Right kidney (tissue), 9 donors: ENCODE results near the gene CYP8B1.

Source experiments
- DNase-seq: peaks from one replicate; pipeline ENCODE4 v3.0.0-alpha.2; 2016
- long read RNA-seq, 8 donors: transcript quantifications; one replicate each; lab custom pipeline, GENCODE V29; 2026

Gene CYP8B1
- long read RNA-seq, donor 1: 0 reads
- long read RNA-seq, donor 2: 0 reads
- long read RNA-seq, donor 3: 0 reads
- long read RNA-seq, donor 4, partial matches to known transcripts: 0 of 3 reads
- long read RNA-seq, donor 4, other reads (novel, unspliced or antisense): 0 of 3 reads
- long read RNA-seq, donor 5: 0 reads
- long read RNA-seq, donor 6, partial matches to known transcripts: 0 of 1 reads
- long read RNA-seq, donor 6, other reads (novel, unspliced or antisense): 0 of 1 reads
- long read RNA-seq, donor 7, partial matches to known transcripts: 0 of 2 reads
- long read RNA-seq, donor 7, other reads (novel, unspliced or antisense): 0 of 2 reads
- long read RNA-seq, donor 8: 0 reads

- no peak for DNase-seq
These were observed at the start of gene CYP8B1 for GRCh38 chr3:42875325-42876151. Gene CYP8B1 (minus strand): TSS chr3:42875879. CDS start chr3:42875816, 63 bp downstream.

- no peak for DNase-seq
These were observed 47.9 kb upstream of the CYP8B1 start for GRCh38 chr3:42923606-42924005.

- no peak for DNase-seq
These were observed 39.3 kb upstream of the CYP8B1 start for GRCh38 chr3:42914771-42915515.

GRCh38 chr3:42911551-42911950, 35.9 kb upstream of the CYP8B1 start:
- no peak for DNase-seq

- no peak for DNase-seq
These were observed 33.0 kb upstream of the CYP8B1 start for GRCh38 chr3:42908675-42909074.

GRCh38 chr3:42906848-42907183, 31.1 kb upstream of the CYP8B1 start:
- no peak for DNase-seq

GRCh38 chr3:42906070-42906847, 30.6 kb upstream of the CYP8B1 start, which contains the start of gene ZNF662:
Gene ZNF662 (plus strand): TSS chr3:42906142. CDS start chr3:42908115, 1,973 bp downstream.
- peak; percentile 89 for DNase-seq

GRCh38 chr3:42905740-42906069, 30.0 kb upstream of the CYP8B1 start:
- DNase-seq: no peak

- DNase-seq: no peak
These were observed 28.4 kb upstream of the CYP8B1 start for GRCh38 chr3:42904076-42904475.

GRCh38 chr3:42902257-42902656, 26.6 kb upstream of the CYP8B1 start:
- no peak for DNase-seq

- DNase-seq: no peak
These were observed 25.4 kb upstream of the CYP8B1 start for GRCh38 chr3:42901073-42901415.

- DNase-seq: no peak
These were observed 24.8 kb upstream of the CYP8B1 start for GRCh38 chr3:42900226-42901072.

- DNase-seq: no peak
These were observed 23.4 kb upstream of the CYP8B1 start for GRCh38 chr3:42898896-42899675.

- DNase-seq: no peak
These were observed 19.8 kb upstream of the CYP8B1 start for GRCh38 chr3:42895580-42895868.

- no peak for DNase-seq
These were observed 19.3 kb upstream of the CYP8B1 start for GRCh38 chr3:42894698-42895579.

GRCh38 chr3:42892807-42893206, 17.1 kb upstream of the CYP8B1 start:
- no peak for DNase-seq

- no peak for DNase-seq
These were observed 16.5 kb upstream of the CYP8B1 start for GRCh38 chr3:42892169-42892568.

GRCh38 chr3:42891042-42891441, 15.4 kb upstream of the CYP8B1 start:
- DNase-seq: no peak

GRCh38 chr3:42887084-42887483, 11.4 kb upstream of the CYP8B1 start:
- no peak for DNase-seq
